ENCODE results near the gene GATB. TPM values are rescaled to one million over a fixed set of nuclear protein-coding genes. Genes with fewer than 3 reads are reported as not detected.
A peak's percentile ranks its signal among the peaks of the same experiment; 100 is the strongest.

GATB gene
- total RNA-seq, 1 donor = 15.5 TPM

- DNase-seq (ENCODE audit: low read depth) = no peak
- TF ChIP-seq CTCF (IDR thresholded peaks at IDR 0.05; ENCODE audit: insufficient read depth, low read depth, low read length) = no peak
- H3K4me3 ChIP-seq (ENCODE audit: low read depth, low read length) = no peak overlapping the region
Measured at GRCh38 chr4:151653548-151653918, 107.3 kb downstream of the GATB start.

- no peak for TF ChIP-seq CTCF (IDR thresholded peaks at IDR 0.05; ENCODE audit: insufficient read depth, low read depth, low read length)
- H3K4me3 ChIP-seq (ENCODE audit: low read depth, low read length) = no peak overlapping the region
- no peak for DNase-seq (ENCODE audit: low read depth)
Measured at GRCh38 chr4:151652841-151653547, 107.8 kb downstream of the GATB start.

- no peak overlapping the region for H3K4me3 ChIP-seq (ENCODE audit: low read depth, low read length)
- no peak for TF ChIP-seq CTCF (IDR thresholded peaks at IDR 0.05; ENCODE audit: insufficient read depth, low read depth, low read length)
- DNase-seq (ENCODE audit: low read depth) = no peak
Measured at GRCh38 chr4:151651496-151651895, 109.3 kb downstream of the GATB start.

- no peak for DNase-seq (ENCODE audit: low read depth)
- TF ChIP-seq CTCF (IDR thresholded peaks at IDR 0.05; ENCODE audit: insufficient read depth, low read depth, low read length) = no peak
- H3K4me3 ChIP-seq (ENCODE audit: low read depth, low read length) = no peak overlapping the region
Measured at GRCh38 chr4:151649479-151649878, 111.3 kb downstream of the GATB start.

GRCh38 chr4:151646322-151646721 lies 114.5 kb downstream of the GATB start:
- no peak for TF ChIP-seq CTCF (IDR thresholded peaks at IDR 0.05; ENCODE audit: insufficient read depth, low read depth, low read length)
- H3K4me3 ChIP-seq (ENCODE audit: low read depth, low read length) = no peak overlapping the region
- DNase-seq (ENCODE audit: low read depth) = no peak

GRCh38 chr4:151644622-151645021 lies 116.2 kb downstream of the GATB start:
- TF ChIP-seq CTCF (IDR thresholded peaks at IDR 0.05; ENCODE audit: insufficient read depth, low read depth, low read length) = peak; percentile 54
- DNase-seq (ENCODE audit: low read depth) = no peak

GRCh38 chr4:151643564-151643963 lies 117.2 kb downstream of the GATB start:
- no peak overlapping the region for H3K4me3 ChIP-seq (ENCODE audit: low read depth, low read length)
- no peak for TF ChIP-seq CTCF (IDR thresholded peaks at IDR 0.05; ENCODE audit: insufficient read depth, low read depth, low read length)
- DNase-seq (ENCODE audit: low read depth) = no peak

More at GRCh38 chr4:151644622-151645021, 116.2 kb downstream of the GATB start:
- no peak overlapping the region for H3K4me3 ChIP-seq (ENCODE audit: low read depth, low read length)
